ENCODE measurements around the gene VSIG10. TPM values are rescaled to one million over a fixed set of nuclear protein-coding genes. Genes with fewer than 3 reads are reported as not detected.

The VSIG10 gene
- total and polyA plus RNA-seq, 2 experiments from 2014 or later, result 12.0 to 21.0 TPM

DNA sequence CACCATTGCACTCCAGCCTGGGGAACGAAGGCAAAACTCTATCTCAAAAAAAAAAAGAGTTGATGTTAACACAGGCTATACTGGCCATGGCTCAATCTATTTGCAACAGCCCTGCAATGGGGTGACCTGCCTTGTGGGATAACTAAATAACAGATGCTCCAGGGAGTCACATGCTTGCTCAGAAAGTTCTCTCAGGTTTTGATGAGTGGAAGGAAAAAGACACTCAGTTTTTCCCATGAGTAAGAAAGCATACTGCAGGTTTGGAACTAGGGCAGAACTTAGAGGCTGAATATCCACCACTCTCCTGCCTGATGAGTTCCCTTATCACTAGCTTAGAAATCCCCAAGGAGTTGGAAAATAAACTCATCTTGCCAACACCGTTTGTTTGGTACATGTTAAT is 59.7 kb downstream of the VSIG10 start:
- no peak for TF ChIP-seq EZH2 (IDR thresholded peaks at IDR 0.05; ENCODE audit: borderline replicate concordance)
- TF ChIP-seq EZH2phosphoT487 (IDR thresholded peaks at IDR 0.05; ENCODE audit: low read depth, severe bottlenecking, unreplicated experiment), result no peak
- TF ChIP-seq, protein P1, sequence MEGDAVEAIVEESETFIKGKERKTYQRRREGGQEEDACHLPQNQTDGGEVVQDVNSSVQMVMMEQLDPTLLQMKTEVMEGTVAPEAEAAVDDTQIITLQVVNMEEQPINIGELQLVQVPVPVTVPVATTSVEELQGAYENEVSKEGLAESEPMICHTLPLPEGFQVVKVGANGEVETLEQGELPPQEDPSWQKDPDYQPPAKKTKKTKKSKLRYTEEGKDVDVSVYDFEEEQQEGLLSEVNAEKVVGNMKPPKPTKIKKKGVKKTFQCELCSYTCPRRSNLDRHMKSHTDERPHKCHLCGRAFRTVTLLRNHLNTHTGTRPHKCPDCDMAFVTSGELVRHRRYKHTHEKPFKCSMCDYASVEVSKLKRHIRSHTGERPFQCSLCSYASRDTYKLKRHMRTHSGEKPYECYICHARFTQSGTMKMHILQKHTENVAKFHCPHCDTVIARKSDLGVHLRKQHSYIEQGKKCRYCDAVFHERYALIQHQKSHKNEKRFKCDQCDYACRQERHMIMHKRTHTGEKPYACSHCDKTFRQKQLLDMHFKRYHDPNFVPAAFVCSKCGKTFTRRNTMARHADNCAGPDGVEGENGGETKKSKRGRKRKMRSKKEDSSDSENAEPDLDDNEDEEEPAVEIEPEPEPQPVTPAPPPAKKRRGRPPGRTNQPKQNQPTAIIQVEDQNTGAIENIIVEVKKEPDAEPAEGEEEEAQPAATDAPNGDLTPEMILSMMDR (IDR thresholded peaks at IDR 0.05; ENCODE audit: poor library complexity), result no peak
- no peaks in the 10 kb centered on the region for H3K36me3 ChIP-seq (replicated peaks; ENCODE audit: insufficient read depth, low read depth)

GRCh38 chr12:118042091-118042490 is 61.7 kb downstream of the VSIG10 start:
- no peaks in the 10 kb centered on the region for H3K36me3 ChIP-seq (replicated peaks; ENCODE audit: insufficient read depth, low read depth)
- H3K4me3 ChIP-seq, result no peak overlapping the region
- no peaks in the 10 kb centered on the region for H3K9me3 ChIP-seq (ENCODE audit: low read depth)
- H3K27me3 ChIP-seq, result no peaks in the 10 kb centered on the region
- H2AFZ ChIP-seq, result no peak overlapping the region
- no peaks in the 10 kb centered on the region for H3K4me1 ChIP-seq (ENCODE audit: insufficient read depth)
- no peak overlapping the region for H3K27ac ChIP-seq
- no peaks in the 10 kb centered on the region for H3K9me2 ChIP-seq (replicated peaks; ENCODE audit: insufficient read depth)
- peaks cover 2% of the 10 kb centered on the region for H4K20me1 ChIP-seq (ENCODE audit: insufficient read depth, poor library complexity, severe bottlenecking)
- no peak overlapping the region for H3K4me2 ChIP-seq
- peaks cover 20% of the 10 kb centered on the region for H3K79me2 ChIP-seq
- no peak for DNase-seq (ENCODE audit: low spot score)
- 96% methylated on average over 4 of the region's 4 CpGs for WGBS (ENCODE audit: low lambda C conversion rate, missing lambda C conversion rate)
- no peak for TF ChIP-seq EZH2phosphoT487 (IDR thresholded peaks at IDR 0.05; ENCODE audit: low read depth, severe bottlenecking, unreplicated experiment)
- TF ChIP-seq, protein P1 (IDR thresholded peaks at IDR 0.05; ENCODE audit: poor library complexity), result no peak
- TF ChIP-seq EZH2 (IDR thresholded peaks at IDR 0.05; ENCODE audit: borderline replicate concordance), result no peak

More for the DNA sequence above, 59.7 kb downstream of the VSIG10 start:
- Histone ChIP-seq H3K4me2 (no peak overlapping the region), H3K27me3 (no peaks in the 10 kb centered on the region), H4K20me1 (ENCODE audit: insufficient read depth, poor library complexity, severe bottlenecking) (peaks cover 2% of the 10 kb centered on the region), H3K4me3 (no peak overlapping the region), H3K27ac (no peak overlapping the region), H3K9me3 (ENCODE audit: low read depth) (no peaks in the 10 kb centered on the region), H2AFZ (no peak overlapping the region), H3K4me1 (ENCODE audit: insufficient read depth) (no peaks in the 10 kb centered on the region), H3K9me2 (replicated peaks; ENCODE audit: insufficient read depth) (no peaks in the 10 kb centered on the region), H3K79me2 (peaks cover 39% of the 10 kb centered on the region)
- no peak for DNase-seq (ENCODE audit: low spot score)
- 89% methylated on average over 2 of the region's 2 CpGs for WGBS (ENCODE audit: low lambda C conversion rate, missing lambda C conversion rate)

- no peak overlapping the region for H3K4me3 ChIP-seq
- H3K9me2 ChIP-seq (replicated peaks; ENCODE audit: insufficient read depth), result no peaks in the 10 kb centered on the region
- DNase-seq (ENCODE audit: low spot score), result no peak
- no peaks in the 10 kb centered on the region for H3K79me2 ChIP-seq
- no peaks in the 10 kb centered on the region for H3K4me1 ChIP-seq (ENCODE audit: insufficient read depth)
- 73% methylated on average over 6 of the region's 6 CpGs for WGBS (ENCODE audit: low lambda C conversion rate, missing lambda C conversion rate)
- H3K36me3 ChIP-seq (replicated peaks; ENCODE audit: insufficient read depth, low read depth), result no peaks in the 10 kb centered on the region
- H4K20me1 ChIP-seq (ENCODE audit: insufficient read depth, poor library complexity, severe bottlenecking), result no peaks in the 10 kb centered on the region
- no peaks in the 10 kb centered on the region for H3K27me3 ChIP-seq
- no peak overlapping the region for H2AFZ ChIP-seq
- H3K9me3 ChIP-seq (ENCODE audit: low read depth), result no peaks in the 10 kb centered on the region
- no peak overlapping the region for H3K4me2 ChIP-seq
- no peak for TF ChIP-seq EZH2 (IDR thresholded peaks at IDR 0.05; ENCODE audit: borderline replicate concordance)
- TF ChIP-seq EZH2phosphoT487 (IDR thresholded peaks at IDR 0.05; ENCODE audit: low read depth, severe bottlenecking, unreplicated experiment), result no peak
- TF ChIP-seq, protein P1 (IDR thresholded peaks at IDR 0.05; ENCODE audit: poor library complexity), result no peak
- no peak overlapping the region for H3K27ac ChIP-seq
Measured at GRCh38 chr12:118038137-118038536, 65.7 kb downstream of the VSIG10 start.
